RPMI7951 (cell line): Measurements from ENCODE around the gene RABGAP1L. TPM values are rescaled to one million over a fixed set of nuclear protein-coding genes. Genes with fewer than 3 reads are reported as not detected.
A peak's percentile ranks its signal among the peaks of the same experiment; 100 is the strongest.
"Not testable (repeated sequence)": the region's sequence is repeated elsewhere in the genome, so short reads cannot be mapped to it uniquely, and the experiment has no call there.

Experiments used
- DNase-seq: peaks from one replicate; pipeline ENCODE4 v3.0.0-alpha.2; 2012; ENCODE audit warnings: low read depth
- total RNA-seq: library from RNA; depleted of rRNA; stranded (reverse); fragments of >200 nt; shearing (Covaris generic); gene quantifications from 2 replicates; pipeline ENCODE4 v1.2.3, GENCODE V29; 2014

RABGAP1L gene
- total RNA-seq, 1 experiment from 2014 or later = 17.2 TPM

GRCh38 chr1:174238845-174239501, 79.7 kb downstream of the RABGAP1L start:
- not testable (repeated sequence) for DNase-seq

GRCh38 chr1:174239541-174239940, 80.2 kb downstream of the RABGAP1L start:
- no peak for DNase-seq

GRCh38 chr1:174242856-174243255, 83.5 kb downstream of the RABGAP1L start:
- DNase-seq = no peak

GRCh38 chr1:174243451-174244000, 84.2 kb downstream of the RABGAP1L start:
- DNase-seq = peak; percentile 4

- no peak for DNase-seq
Measured at GRCh38 chr1:174244017-174244416, 84.7 kb downstream of the RABGAP1L start.

GRCh38 chr1:174247472-174247871, 88.2 kb downstream of the RABGAP1L start:
- DNase-seq = no peak

- no peak for DNase-seq
Measured at GRCh38 chr1:174248041-174248440, 88.7 kb downstream of the RABGAP1L start.

- not testable (repeated sequence) for DNase-seq
Measured at GRCh38 chr1:174256386-174256785, 97.1 kb downstream of the RABGAP1L start.

GRCh38 chr1:174258148-174258550, 98.8 kb downstream of the RABGAP1L start:
- peak; percentile 42 for DNase-seq

- peak; percentile 53 for DNase-seq
Measured at GRCh38 chr1:174262349-174263241, 103.3 kb downstream of the RABGAP1L start.

- DNase-seq = no peak
Measured at GRCh38 chr1:174265282-174265681, 106.0 kb downstream of the RABGAP1L start.

GRCh38 chr1:174266476-174266875, 107.2 kb downstream of the RABGAP1L start:
- DNase-seq = no peak

GRCh38 chr1:174266991-174267612, 107.8 kb downstream of the RABGAP1L start:
- peak; percentile 35 for DNase-seq

GRCh38 chr1:174269989-174270651, 110.8 kb downstream of the RABGAP1L start:
- DNase-seq = no peak

- no peak for DNase-seq
Measured at GRCh38 chr1:174273190-174273589, 113.9 kb downstream of the RABGAP1L start.

- DNase-seq = no peak
Measured at GRCh38 chr1:174273776-174274175, 114.5 kb downstream of the RABGAP1L start.

GRCh38 chr1:174274452-174274851, 115.1 kb downstream of the RABGAP1L start:
- no peak for DNase-seq

- no peak for DNase-seq
Measured at GRCh38 chr1:174274884-174275283, 115.6 kb downstream of the RABGAP1L start.

GRCh38 chr1:174276087-174276486, 116.8 kb downstream of the RABGAP1L start:
- DNase-seq = no peak

- no peak for DNase-seq
Measured at GRCh38 chr1:174284052-174284451, 124.7 kb downstream of the RABGAP1L start.

GRCh38 chr1:174286042-174286441, 126.7 kb downstream of the RABGAP1L start:
- DNase-seq = no peak
